Endothelial cell (in vitro differentiated cells): ENCODE data around the gene PTPRN2. TPM values are rescaled to one million over a fixed set of nuclear protein-coding genes. Genes with fewer than 3 reads are reported as not detected.
"Not testable (repeated sequence)": the region's sequence is repeated elsewhere in the genome, so short reads cannot be mapped to it uniquely, and the experiment has no call there.

Experiments used
- DNase-seq: peaks from one replicate; pipeline ENCODE4 v3.0.0; 2021; ENCODE audit warnings: low spot score
- H3K27ac Mint-ChIP-seq: one replicate; pipeline ENCODE4 v1.8.0; 2021; ENCODE audit warnings: mixed read lengths, inconsistent platforms; ENCODE audit not compliant: unreplicated experiment
- H3K27me3 Mint-ChIP-seq: one replicate; pipeline ENCODE4 v1.8.0; 2021; ENCODE audit warnings: mild to moderate bottlenecking, moderate library complexity, mixed read lengths, inconsistent platforms; ENCODE audit not compliant: unreplicated experiment
- H3K36me3 Mint-ChIP-seq: one replicate; pipeline ENCODE4 v1.8.0; 2021; ENCODE audit warnings: mild to moderate bottlenecking, low read depth, mixed read lengths, inconsistent platforms; ENCODE audit not compliant: unreplicated experiment
- H3K4me1 Mint-ChIP-seq: one replicate; pipeline ENCODE4 v1.8.0; 2021; ENCODE audit warnings: mild to moderate bottlenecking, mixed read lengths, inconsistent platforms; ENCODE audit not compliant: unreplicated experiment
- H3K4me3 Mint-ChIP-seq: one replicate; pipeline ENCODE4 v1.8.0; 2021; ENCODE audit warnings: mild to moderate bottlenecking, mixed read lengths, inconsistent platforms; ENCODE audit not compliant: unreplicated experiment
- H3K9me3 Mint-ChIP-seq: one replicate; pipeline ENCODE4 v1.8.0; 2021; ENCODE audit warnings: mixed read lengths, inconsistent platforms; ENCODE audit not compliant: unreplicated experiment
- total RNA-seq: library from RNA; stranded (reverse); fragmentation: NEBNext Ultra II Directional; extraction: Animal tissue kit (Norgen Biotek cat#: 25700); gene quantifications from one replicate; pipeline ENCODE4 v1.2.1, GENCODE V29; 2021; ENCODE audit not compliant: unreplicated experiment
- TF ChIP-seq, protein P1 (sequence below): fragments of 200-600 bp; sonication (generic); IDR thresholded peaks from one replicate; pipeline ENCODE4 v1.5.0; 2021; ENCODE audit warnings: antibody characterized with exemption; ENCODE audit not compliant: unreplicated experiment

Gene PTPRN2
- total RNA-seq, 1 donor from 2014 or later: 0.18 TPM

DNA sequence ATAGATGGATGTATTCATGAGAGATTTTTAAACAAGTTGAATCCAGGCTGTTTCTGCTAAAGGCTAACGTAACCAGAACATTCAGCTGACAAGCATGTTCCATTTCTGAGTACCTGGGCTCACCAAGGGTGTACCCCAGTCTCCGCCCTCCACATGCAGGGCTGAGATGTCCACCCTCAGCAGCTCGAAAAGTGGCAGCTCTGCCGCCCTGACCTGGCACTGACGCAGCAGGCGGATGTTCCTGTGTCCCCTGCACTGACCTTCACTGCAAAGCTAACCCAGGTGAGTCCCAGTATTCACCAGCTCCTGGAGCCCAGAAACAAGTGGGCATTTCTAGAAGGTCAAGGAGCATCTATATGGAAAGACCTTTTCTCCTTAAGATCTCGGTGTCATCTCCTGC is 437.4 kb downstream of the PTPRN2 start:
- no peak for DNase-seq
- Mint-ChIP-seq H3K4me1 (no peaks in the 10 kb centered on the region), H3K27me3 (peaks cover 11% of the 10 kb centered on the region), H3K27ac (no peak overlapping the region), H3K4me3 (no peak overlapping the region), H3K36me3 (peaks cover 25% of the 10 kb centered on the region), H3K9me3 (peaks cover 49% of the 10 kb centered on the region)
- TF ChIP-seq, protein P1, sequence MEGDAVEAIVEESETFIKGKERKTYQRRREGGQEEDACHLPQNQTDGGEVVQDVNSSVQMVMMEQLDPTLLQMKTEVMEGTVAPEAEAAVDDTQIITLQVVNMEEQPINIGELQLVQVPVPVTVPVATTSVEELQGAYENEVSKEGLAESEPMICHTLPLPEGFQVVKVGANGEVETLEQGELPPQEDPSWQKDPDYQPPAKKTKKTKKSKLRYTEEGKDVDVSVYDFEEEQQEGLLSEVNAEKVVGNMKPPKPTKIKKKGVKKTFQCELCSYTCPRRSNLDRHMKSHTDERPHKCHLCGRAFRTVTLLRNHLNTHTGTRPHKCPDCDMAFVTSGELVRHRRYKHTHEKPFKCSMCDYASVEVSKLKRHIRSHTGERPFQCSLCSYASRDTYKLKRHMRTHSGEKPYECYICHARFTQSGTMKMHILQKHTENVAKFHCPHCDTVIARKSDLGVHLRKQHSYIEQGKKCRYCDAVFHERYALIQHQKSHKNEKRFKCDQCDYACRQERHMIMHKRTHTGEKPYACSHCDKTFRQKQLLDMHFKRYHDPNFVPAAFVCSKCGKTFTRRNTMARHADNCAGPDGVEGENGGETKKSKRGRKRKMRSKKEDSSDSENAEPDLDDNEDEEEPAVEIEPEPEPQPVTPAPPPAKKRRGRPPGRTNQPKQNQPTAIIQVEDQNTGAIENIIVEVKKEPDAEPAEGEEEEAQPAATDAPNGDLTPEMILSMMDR: no peak

DNA sequence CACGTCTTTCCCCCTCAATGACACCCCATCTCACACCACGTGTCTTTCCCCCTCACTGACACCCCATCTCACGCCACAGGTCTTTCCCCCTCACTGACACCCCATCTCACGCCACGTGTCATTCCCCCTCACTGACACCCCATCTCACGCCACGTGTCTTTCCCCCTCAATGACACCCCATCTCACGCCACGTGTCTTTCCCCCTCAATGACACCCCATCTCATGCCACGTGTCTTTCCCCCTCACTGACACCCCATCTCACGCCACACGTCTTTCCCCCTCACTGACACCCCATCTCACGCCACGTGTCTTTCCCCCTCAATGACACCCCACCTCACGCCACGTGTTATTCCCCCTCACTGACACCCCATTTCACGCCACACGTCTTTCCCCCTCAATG is 440.2 kb downstream of the PTPRN2 start:
- not testable (repeated sequence) for H3K27ac Mint-ChIP-seq, DNase-seq, H3K4me1 Mint-ChIP-seq, H3K4me3 Mint-ChIP-seq
- Mint-ChIP-seq H3K27me3 (peaks cover 17% of the 10 kb centered on the region), H3K36me3 (peaks cover 22% of the 10 kb centered on the region), H3K9me3 (peaks cover 53% of the 10 kb centered on the region)

DNA sequence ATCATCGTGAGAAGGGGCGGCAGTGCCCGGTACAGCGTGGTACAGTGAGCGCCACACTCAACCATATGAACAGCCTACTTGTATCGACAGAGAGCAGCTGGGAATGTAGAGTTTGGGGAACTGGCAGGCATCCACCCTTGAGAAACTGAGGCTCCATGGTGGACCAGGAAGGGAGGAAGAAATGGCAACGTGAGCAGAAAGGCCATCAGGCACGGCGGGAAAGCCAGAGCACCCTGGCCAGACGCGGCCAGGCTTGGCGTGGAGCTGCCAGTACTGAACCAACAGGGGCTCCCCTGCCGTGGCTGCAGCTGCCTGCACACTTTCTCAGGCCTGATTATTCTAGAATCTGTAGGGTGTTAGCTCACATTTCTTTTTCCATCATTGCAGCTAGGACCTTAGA is 442.3 kb downstream of the PTPRN2 start:
- Mint-ChIP-seq H3K36me3 (peaks cover 15% of the 10 kb centered on the region), H3K4me3 (no peak overlapping the region), H3K27ac (no peak overlapping the region), H3K9me3 (peaks cover 53% of the 10 kb centered on the region), H3K27me3 (peaks cover 8% of the 10 kb centered on the region), H3K4me1 (no peaks in the 10 kb centered on the region)
- TF ChIP-seq, protein P1: no peak
- DNase-seq: no peak

DNA sequence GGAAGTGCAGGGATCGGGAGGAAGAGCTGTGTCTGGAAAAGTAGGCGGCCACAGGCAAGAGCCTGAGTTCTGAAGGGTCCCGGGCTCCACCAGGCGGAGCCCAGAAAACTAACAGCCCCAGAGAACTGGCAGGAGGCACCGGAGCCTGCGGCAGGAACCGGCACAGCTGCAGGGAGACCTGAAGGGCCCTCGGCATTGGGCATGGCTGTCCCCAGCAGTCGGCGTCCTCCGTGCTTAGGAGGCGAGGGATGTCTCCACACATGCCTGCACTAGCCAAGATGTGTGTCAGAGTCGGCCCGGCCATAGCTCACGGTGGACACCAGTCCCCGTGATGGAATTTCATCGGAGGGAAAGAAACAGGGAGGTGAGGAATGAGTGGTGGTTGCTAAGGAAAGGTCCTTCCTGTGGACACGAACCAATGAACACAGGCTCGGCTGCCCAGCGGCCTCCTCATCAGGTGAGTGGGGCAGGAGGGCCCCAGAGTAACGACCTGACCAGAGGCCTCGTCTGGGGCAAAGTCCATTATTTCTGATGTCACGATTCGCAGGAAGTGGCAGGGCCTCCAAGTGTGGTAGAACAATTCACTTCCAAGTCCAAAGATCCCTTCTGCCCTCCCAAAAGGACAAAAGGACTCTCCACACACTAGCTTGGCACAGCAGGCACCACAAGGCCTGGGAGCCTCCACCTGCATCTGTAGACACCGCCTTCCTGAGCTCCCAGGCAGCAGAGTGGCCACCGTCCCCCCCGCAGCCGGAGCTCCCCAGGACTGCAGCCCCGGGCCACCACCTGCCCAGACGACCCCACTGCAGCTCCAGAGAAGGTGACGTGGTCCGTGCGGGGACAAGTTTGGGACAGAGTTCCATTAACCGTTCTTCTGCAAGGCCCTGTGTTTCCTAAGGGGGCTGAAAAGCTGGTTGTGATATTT is 444.2 kb downstream of the PTPRN2 start:
- Mint-ChIP-seq H3K4me3 (peak overlapping the region; percentile 60), H3K36me3 (peaks cover 22% of the 10 kb centered on the region), H3K27me3 (peaks cover 11% of the 10 kb centered on the region), H3K27ac (no peak overlapping the region), H3K9me3 (peaks cover 63% of the 10 kb centered on the region), H3K4me1 (no peaks in the 10 kb centered on the region)
- DNase-seq: no peak
- TF ChIP-seq, protein P1: no peak

DNA sequence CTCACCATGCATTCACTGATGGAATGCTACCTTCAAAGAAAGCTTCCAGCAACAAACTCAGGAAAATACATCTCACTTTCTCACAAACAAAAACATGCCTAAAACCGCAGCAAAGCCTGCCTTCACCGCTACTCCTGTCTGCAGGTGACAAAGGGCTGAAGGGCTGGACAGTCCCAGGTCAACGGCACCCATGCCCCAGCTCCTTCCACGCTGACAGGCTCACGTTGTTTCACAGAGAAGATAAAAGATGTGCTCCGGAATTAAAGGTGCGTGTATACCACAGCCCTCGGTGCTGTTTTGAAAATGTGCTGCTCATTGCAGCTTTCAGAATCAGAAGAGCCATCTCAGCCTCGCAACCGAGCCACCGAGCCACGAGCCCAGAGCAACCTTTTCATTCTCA is 445.0 kb downstream of the PTPRN2 start:
- H3K4me3 Mint-ChIP-seq: peak overlapping the region; percentile 60
- no peaks in the 10 kb centered on the region for H3K4me1 Mint-ChIP-seq
- peaks cover 25% of the 10 kb centered on the region for H3K36me3 Mint-ChIP-seq
- no peak overlapping the region for H3K27ac Mint-ChIP-seq
- peaks cover 68% of the 10 kb centered on the region for H3K9me3 Mint-ChIP-seq
- no peak for DNase-seq
- TF ChIP-seq, protein P1: no peak
- peaks cover 11% of the 10 kb centered on the region for H3K27me3 Mint-ChIP-seq
